ENCODE data around the gene UCK2. TPM values are rescaled to one million over a fixed set of nuclear protein-coding genes. Genes with fewer than 3 reads are reported as not detected.

Gene UCK2
- total and polyA plus RNA-seq, 10 of the 15 experiments (the other 5 are each of a cell fraction or from before 2014, with no cell fraction given), result 55.3 to 106 (median 84.9) TPM

- TF ChIP-seq ZNF217 (IDR thresholded peaks at IDR 0.05) (no peak), KAT2A (conservative IDR thresholded peaks at IDR 0.05; ENCODE audit: control insufficient read depth, low read depth, low read length) (no peak), POLR2AphosphoS2 (IDR thresholded peaks at IDR 0.05; ENCODE audit: low read depth, low read length) (no peak), ZBTB11 (CRISPR knock-in tag; IDR thresholded peaks at IDR 0.05) (no peak), RUNX3 (IDR thresholded peaks at IDR 0.05; ENCODE audit: low read length) (no peak), GATAD2B (conservative IDR thresholded peaks at IDR 0.05; ENCODE audit: low read depth) (no peak), ZNF622 (IDR thresholded peaks at IDR 0.05) (no peak), HSF1 (IDR thresholded peaks at IDR 0.05; ENCODE audit: low read depth, low read length) (no peak), SMARCA5 (IDR thresholded peaks at IDR 0.05) (no peak), SMAD5 (IDR thresholded peaks at IDR 0.05; ENCODE audit: low read depth) (no peak), HCFC1 (IDR thresholded peaks at IDR 0.05; ENCODE audit: low read length) (no peak), BACH1 (IDR thresholded peaks at IDR 0.05; ENCODE audit: borderline replicate concordance) (no peak), SKIL (IDR thresholded peaks at IDR 0.05; ENCODE audit: low read depth, poor library complexity, severe bottlenecking) (no peak)
Measured at GRCh38 chr1:165840423-165840822, 13.0 kb downstream of the UCK2 start (continued).
